Activated CD8-positive, alpha-beta memory T cell treated with anti-CD3 and anti-CD28 coated beads, Interleukin-2, amount 50 U/mL, for 1 hour (primary cell): ENCODE results near the gene EXOC3.
"Not testable (repeated sequence)": the region's sequence is repeated elsewhere in the genome, so short reads cannot be mapped to it uniquely, and the experiment has no call there.

Experiments
- DNase-seq: peaks from one replicate; pipeline ENCODE4 v3.0.0-alpha.2; 2020; ENCODE audit errors: extremely low read depth

EXOC3 gene

GRCh38 chr5:473551-474192, 30.7 kb downstream of the EXOC3 start:
- no peak for DNase-seq

GRCh38 chr5:474232-474839, 31.4 kb downstream of the EXOC3 start:
- DNase-seq: not testable (repeated sequence)

GRCh38 chr5:474840-475661, 32.1 kb downstream of the EXOC3 start:
- no peak for DNase-seq

GRCh38 chr5:475704-476101, 32.7 kb downstream of the EXOC3 start:
- DNase-seq: no peak

GRCh38 chr5:476102-476813, 33.3 kb downstream of the EXOC3 start:
- no peak for DNase-seq

- no peak for DNase-seq
Measured at GRCh38 chr5:476814-477175, 33.8 kb downstream of the EXOC3 start.

GRCh38 chr5:477247-477646, 34.3 kb downstream of the EXOC3 start:
- DNase-seq: no peak

GRCh38 chr5:477871-478270, 34.9 kb downstream of the EXOC3 start:
- DNase-seq: no peak

GRCh38 chr5:478369-478981, 35.5 kb downstream of the EXOC3 start:
- no peak for DNase-seq

- DNase-seq: no peak
Measured at GRCh38 chr5:478982-479535, 36.1 kb downstream of the EXOC3 start.

- no peak for DNase-seq
Measured at GRCh38 chr5:479566-480319, 36.8 kb downstream of the EXOC3 start.

GRCh38 chr5:481347-481746, 38.4 kb downstream of the EXOC3 start:
- DNase-seq: no peak

GRCh38 chr5:482021-482420, 39.0 kb downstream of the EXOC3 start:
- DNase-seq: no peak

GRCh38 chr5:482506-482905, 39.5 kb downstream of the EXOC3 start:
- no peak for DNase-seq

GRCh38 chr5:483011-483410, 40.0 kb downstream of the EXOC3 start:
- no peak for DNase-seq

- no peak for DNase-seq
Measured at GRCh38 chr5:483434-484140, 40.6 kb downstream of the EXOC3 start.

GRCh38 chr5:484556-484955, 41.6 kb downstream of the EXOC3 start:
- DNase-seq: no peak

- DNase-seq: no peak
Measured at GRCh38 chr5:485113-485945, 42.4 kb downstream of the EXOC3 start.

- DNase-seq: no peak
Measured at GRCh38 chr5:485946-486491, 43.0 kb downstream of the EXOC3 start.
